GM13976 (cell line): ENCODE measurements around the gene RUNDC3A.
"Not testable (repeated sequence)": the region's sequence is repeated elsewhere in the genome, so short reads cannot be mapped to it uniquely, and the experiment has no call there.

Source experiments
- DNase-seq: peaks from one replicate; pipeline ENCODE4 v3.0.0; 2012; ENCODE audit warnings: low spot score
- in situ Hi-C: fragments of 300-500 bp; cut with MboI; formaldehyde crosslinking; loops from one replicate; pipeline ENCODE4 v1.12.0; 2022; ENCODE audit warnings: low sequenced_read_pairs, mixed read lengths, inconsistent platforms; ENCODE audit not compliant: unreplicated experiment
- TF ChIP-seq, protein P1 (sequence below): IDR thresholded peaks from 2 replicates; pipeline ENCODE4 v1.5.1; 2012; ENCODE audit warnings: borderline replicate concordance, mild to moderate bottlenecking; ENCODE audit not compliant: insufficient read depth; ENCODE audit errors: extremely low read depth, missing control alignments, control extremely low read depth

Gene RUNDC3A

DNA sequence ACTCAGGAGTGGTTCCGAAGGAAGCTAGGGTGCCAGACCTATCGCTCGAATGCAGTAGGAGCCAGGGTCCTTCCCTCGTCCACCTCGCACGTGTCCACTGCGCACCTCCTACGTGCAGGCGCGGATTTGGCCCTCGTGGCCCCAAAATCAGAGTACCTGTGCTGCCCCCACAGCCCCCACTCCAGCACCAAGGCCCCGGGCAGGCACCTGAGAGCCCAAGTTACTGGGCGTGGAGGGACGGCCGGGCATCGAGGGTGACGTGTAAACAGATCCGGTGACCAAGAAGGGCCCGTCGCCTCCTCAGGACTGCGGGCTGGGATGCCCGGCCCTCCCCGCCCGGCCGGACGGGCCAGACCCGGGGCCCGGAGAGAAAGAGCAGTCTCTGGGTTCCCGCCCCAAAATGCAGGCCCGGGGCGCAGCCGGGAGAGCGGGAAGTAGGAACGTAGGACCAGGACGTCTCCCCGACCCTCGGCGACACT, 15.7 kb downstream of the RUNDC3A start:
- in situ Hi-C loops: no loop called here
- TF ChIP-seq, protein P1, sequence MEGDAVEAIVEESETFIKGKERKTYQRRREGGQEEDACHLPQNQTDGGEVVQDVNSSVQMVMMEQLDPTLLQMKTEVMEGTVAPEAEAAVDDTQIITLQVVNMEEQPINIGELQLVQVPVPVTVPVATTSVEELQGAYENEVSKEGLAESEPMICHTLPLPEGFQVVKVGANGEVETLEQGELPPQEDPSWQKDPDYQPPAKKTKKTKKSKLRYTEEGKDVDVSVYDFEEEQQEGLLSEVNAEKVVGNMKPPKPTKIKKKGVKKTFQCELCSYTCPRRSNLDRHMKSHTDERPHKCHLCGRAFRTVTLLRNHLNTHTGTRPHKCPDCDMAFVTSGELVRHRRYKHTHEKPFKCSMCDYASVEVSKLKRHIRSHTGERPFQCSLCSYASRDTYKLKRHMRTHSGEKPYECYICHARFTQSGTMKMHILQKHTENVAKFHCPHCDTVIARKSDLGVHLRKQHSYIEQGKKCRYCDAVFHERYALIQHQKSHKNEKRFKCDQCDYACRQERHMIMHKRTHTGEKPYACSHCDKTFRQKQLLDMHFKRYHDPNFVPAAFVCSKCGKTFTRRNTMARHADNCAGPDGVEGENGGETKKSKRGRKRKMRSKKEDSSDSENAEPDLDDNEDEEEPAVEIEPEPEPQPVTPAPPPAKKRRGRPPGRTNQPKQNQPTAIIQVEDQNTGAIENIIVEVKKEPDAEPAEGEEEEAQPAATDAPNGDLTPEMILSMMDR: no peak
- peak; percentile 40 for DNase-seq

DNA sequence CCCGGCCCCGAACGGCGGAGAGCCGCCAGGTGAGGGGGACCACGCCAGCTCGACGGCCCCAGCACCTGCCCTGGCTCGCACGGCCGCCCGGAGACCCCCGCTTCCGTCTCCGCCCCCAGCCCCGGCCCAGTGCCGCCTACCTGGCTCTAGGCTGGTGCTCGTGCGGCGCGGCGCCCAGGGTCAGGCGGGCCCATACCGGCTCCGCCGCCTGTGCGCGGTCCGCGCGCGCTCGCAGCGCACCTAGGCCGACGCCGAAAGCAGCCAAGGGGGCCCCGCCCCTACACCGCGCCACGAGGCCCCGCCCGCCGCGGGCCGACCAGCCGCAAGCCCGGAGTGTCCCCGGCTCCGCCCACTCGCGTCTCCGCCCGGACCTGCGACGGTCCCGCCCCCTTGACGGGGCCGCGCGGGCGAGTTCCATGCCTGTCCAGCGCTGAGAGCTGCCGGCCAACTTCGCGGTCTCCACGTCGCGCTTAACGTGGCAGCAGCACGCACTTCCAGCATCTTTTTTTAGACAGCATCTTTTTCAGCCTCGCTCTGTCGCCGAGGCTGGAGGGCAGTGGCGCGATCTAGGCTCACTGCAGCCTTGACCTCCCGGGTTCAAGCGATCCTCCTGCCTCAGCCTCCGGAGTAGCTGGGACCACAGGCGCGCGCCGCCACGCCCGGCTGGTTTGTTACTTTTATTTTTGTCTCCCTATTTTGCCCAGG, 16.3 kb downstream of the RUNDC3A start, which contains the start of gene SLC25A39:
SLC25A39 (minus strand) TSS at position 253 of the 705 bp plus-strand sequence. CDS start 1,261 bp downstream, outside the sequence.
- in situ Hi-C loops: no loop called here
- peak; percentile 95 for DNase-seq
- TF ChIP-seq, protein P1: no peak

DNA sequence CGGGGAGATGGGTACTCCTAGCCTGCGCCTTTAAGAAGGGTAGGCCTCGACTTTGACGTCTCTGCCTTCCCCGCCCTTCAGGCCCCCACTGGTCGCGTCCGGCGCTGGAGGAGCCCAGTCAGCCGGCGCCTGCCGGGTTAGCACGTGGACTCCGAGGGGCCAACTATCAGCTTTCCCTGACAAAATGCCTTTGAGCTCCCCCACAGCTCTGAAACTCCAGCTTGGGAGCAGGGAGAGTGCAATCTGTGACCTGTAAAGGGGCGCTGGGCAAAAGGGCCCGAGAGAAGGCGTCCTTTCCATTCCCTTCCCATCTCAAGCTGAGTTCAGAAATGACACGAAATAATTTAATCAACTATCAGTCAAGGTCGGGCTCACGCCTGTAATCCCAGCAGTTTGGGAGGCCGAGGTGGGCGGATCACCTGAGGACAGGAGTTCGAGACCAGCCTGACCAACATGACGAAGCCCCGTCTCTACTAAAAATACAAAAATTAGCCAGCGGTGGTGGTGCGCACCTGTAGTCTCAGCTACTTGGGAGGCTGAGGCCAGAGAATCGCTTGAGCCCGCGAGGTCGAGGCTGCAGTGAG, 18.6 kb downstream of the RUNDC3A start:
- TF ChIP-seq, protein P1: no peak
- in situ Hi-C loops: no loop called here

DNA sequence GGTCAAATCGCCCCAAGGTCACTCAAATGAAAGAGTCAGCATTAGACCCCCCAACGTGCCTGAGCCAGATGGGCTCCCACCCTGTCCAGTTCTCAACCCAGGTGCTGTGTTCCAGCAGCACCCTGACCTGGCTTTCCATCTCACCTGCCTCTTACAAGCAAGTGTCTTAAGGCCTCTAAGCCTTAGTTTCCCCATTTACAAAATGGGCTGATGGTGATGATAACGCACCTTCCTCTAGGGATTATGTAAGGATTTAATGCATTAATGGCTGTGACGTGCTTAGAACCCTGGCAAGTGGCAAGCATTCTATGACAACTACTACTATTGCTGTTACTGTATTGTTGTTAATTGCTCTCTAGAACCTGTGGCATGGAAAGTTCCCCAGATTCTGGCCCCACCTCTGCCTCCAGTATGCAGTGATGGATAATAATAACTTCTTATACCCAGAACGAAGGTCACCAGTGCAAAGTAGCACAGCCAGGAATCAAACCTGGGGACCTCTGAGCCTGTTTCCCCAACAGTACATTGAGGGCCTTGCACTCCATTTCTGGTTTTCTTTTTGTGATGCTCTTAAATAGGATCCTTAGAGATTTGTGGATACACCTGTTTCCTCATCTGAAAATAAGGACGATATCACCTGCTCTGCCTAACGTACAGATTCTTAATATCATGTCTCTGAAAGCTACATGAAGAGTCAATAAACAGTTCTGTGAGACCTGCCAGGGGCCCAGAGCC, 19.5 kb downstream of the RUNDC3A start:
- DNase-seq: no peak
- TF ChIP-seq, protein P1: no peak
- in situ Hi-C loops: no loop called here

More for the DNA sequence above, 18.6 kb downstream of the RUNDC3A start:
- DNase-seq: peak; percentile 96

DNA sequence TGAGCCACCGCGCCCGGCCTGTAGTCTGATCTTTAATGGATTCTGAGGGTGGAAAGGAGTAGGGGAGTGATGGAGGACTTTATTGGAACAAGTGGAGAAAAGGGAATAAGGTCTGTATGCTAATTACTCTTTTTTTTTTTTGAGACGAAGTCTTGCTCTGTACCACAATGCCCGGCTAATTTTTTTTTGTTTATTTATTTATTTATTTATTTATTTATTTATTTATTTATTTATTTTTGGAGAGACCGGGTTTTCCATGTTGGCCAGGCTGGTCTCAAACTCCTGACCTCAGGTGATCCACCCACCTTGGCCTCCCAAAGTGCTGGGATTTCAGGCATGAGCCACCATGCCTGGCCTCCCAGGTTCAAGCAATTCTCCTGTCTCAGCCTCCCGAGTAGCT, 21.1 kb downstream of the RUNDC3A start:
- in situ Hi-C loops: not testable (repeated sequence)

DNA sequence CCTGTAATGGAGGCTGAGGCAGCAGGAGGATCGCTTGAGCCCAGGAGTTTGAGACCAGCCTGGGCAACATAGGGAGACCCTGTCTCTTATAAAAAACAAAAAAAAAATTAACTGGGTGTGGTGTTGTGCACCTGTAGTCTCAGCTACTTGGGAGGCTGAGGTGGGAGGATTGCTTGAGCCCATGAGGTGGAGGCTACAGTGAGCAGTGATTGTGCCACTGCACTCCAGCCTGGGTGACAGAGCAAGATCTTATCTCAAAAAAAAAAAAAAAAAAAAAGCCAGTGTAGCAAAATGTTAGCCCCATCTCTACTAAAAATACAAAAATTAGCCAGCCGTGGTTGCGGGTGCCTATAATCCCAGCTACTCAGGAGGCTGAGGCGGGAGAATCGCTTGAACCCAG, 21.9 kb downstream of the RUNDC3A start:
- not testable (repeated sequence) for DNase-seq

More for the DNA sequence above, 21.1 kb downstream of the RUNDC3A start:
- not testable (repeated sequence) for DNase-seq

DNA sequence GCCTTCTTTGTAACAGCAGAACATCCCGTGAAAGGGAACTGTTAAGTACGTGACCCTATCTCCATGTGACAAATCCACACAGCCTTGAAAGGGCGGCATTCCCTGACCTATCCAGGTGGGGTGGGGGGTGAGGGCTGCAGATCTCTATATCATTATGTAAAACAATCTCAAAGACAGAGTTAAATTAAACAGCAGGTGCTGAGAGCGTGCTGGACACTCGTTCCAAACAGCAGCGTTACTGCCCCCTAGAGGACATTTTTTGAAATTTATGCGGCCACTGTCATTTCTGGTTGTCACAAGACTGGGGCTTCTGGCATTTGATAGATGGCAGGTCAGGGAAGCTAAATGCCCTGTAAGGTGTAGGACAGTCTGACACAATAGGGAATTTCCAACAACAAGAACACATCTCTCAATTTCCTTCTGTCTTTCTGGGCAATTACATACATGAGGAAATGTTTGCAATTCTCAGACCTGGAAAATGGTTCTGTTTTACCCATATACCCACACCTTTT, 22.9 kb downstream of the RUNDC3A start:
- in situ Hi-C loops: loop anchor here (5.0 kb wide), 1 partner anchor 129 kb away; no protein-coding TSS in a partner anchor
- TF ChIP-seq, protein P1: peak; percentile 71
- peak; percentile 83 for DNase-seq

More for the DNA sequence above, 21.9 kb downstream of the RUNDC3A start:
- in situ Hi-C loops: loop anchor here (5.0 kb wide), 1 partner anchor 128 kb away; no protein-coding TSS in a partner anchor
